ENCODE data around the gene MTA1. TPM values are rescaled to one million over a fixed set of nuclear protein-coding genes. Genes with fewer than 3 reads are reported as not detected.

MTA1 gene
- total RNA-seq, 1 experiment from 2014 or later: 47.9 TPM

DNA sequence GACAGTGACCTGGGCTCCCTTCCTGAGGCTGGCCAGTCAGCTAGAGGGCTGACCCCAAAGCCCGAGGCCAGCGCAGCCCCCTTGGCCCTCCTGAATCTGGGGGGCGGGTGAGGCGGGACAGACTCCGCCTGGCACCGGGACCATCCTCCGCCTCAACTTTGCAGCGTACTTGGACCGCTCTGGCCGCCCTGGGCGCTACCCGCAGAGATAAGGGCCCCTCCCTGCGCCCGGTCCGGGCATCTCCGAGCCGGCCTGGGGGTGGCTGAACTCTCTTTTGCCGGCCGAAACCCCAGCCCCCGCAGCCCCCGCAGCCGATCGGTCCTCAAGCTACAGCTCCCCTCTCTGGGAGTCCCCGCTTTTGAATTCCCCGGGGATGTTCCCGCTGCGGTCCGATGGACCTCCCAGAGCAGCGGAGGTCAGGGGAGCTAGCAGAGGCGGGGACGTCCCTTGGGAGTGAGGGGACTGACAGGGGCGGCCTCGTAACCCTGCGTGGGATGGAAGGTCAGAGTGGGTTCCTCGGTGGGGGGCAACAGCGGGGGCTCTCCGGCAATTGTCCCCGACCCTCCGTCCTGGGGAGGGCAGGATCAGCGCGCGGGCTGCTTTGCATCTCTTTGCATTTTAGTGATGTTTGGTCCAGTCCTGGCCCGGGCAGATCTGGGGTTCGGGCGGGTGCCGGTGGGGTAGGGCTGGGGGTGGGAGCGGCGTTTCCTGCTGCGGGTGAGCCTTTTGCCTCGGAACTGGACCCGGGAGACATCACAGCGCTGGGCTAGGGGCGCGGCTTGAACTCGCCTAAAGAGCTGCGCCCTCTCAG, 66.7 kb downstream of the MTA1 start, which contains the start of gene CRIP1:
TSS of gene CRIP1 (plus strand) at position 724 of the 811 bp plus-strand sequence. CDS start 374 bp downstream, outside the sequence.
- DNase-seq (ENCODE audit: low read depth): no peak

DNA sequence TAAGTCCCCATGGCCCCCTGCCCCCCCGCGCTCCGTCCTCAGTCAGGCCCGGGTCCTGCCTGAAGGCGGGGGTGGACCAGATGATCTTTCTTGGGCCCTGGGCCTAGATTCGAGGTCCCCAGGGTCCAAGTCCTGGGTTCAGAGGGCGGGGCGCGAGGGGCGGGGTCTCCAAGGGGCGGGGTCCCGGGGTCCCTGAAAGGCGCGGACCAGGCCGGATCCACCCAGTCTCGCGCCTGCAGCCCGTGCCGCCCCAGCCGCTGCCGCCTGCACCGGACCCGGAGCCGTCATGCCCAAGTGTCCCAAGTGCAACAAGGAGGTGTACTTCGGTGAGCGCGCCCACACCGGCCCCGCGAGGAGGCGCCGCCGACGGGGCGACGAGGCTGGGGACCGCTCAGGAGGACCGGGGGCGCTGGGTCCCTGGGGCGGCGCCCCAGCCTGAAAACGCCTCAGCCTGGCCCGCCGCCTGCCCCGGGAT, 67.4 kb downstream of the MTA1 start:
- no peak for DNase-seq (ENCODE audit: low read depth)

DNA sequence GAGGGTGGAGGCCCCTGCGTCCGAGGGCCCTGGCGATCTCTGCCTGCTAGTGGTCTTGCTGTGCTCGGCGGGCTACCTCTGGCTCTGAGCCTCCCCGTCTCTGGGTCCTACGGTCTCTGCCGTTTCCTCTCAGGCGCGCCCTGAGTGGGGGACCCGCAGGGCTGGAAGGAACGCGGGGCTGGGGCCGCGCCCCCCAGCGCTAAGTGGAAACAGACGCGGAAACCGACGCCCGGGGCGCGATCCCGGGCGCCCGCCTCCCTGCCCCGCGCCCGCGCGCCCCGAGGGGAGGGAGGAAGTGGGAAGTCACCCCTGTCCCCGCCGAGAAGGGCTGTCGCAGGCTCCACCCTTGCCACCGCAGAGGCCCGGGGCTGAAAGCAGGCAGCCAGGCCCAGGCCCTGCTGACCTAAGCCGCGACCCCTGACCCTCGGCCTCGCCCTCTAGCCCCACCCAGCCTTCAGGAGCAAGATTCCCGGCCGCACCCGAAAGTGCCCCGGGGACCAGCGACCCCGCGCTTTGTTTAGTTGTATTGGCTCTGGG, 67.9 kb downstream of the MTA1 start:
- DNase-seq (ENCODE audit: low read depth): no peak

DNA sequence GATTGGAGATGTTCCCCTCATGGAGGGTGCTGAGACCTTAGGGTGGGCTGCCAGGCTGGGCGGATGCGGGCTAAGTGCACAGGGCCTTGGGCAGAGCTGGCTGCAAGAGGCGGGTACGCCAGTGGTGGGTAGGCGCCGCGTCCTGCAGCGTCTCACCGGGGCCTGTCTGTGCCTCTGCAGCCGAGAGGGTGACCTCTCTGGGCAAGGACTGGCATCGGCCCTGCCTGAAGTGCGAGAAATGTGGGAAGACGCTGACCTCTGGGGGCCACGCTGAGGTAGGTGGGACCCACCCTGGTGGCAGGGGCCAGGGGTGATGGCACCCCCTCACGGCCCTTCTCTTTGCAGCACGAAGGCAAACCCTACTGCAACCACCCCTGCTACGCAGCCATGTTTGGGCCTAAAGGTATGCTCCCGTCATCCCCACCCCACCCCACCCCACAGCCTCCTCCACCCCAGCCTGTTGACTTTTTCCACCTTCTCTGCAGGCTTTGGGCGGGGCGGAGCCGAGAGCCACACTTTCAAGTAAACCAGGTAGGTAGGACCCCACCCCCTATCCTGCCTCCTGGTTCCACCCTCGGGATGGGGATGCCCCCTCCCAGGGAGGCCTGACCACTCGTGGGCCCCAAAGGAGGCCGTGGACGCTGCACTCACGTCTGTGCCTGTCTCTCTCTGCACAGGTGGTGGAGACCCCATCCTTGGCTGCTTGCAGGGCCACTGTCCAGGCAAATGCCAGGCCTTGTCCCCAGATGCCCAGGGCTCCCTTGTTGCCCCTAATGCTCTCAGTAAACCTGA, 68.6 kb downstream of the MTA1 start:
- DNase-seq (ENCODE audit: low read depth): no peak

DNA sequence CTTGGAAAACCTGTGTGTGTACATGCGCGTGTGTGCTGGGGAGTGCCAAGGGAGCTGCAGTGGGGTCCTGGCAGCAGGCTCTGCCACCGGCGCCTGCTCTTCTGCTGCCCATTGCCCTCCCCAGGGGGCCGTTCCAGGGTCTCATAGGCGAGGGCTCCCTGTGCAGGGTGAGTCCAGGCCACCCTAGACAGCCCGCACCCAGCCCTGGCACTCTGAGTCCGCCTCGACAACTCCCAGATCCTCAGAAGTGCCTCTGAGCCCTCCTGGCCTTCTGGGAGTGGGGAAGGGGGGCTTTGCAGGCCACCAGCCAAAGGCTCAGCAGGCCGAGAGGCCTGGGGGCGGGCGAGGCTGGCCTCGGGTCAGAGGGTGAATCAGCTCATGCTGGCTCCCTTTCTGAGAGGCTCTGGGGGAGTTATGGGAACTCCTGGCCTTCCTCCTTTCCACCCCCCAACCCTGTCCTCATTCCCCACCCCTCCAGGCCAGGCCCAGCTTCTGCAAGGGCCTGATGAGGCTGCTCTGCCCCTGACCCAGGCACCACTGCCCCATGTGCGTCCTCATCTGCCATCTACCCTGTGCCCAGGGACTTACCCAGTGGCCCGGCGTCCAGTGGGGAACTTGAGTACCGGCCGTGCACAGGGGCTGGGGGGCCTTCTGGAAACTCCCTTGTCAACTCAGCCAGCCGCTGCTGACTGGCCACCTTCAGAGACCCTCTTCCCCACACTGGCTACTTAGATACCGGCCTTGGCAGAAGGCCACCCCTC, 69.3 kb downstream of the MTA1 start:
- DNase-seq (ENCODE audit: low read depth): no peak

DNA sequence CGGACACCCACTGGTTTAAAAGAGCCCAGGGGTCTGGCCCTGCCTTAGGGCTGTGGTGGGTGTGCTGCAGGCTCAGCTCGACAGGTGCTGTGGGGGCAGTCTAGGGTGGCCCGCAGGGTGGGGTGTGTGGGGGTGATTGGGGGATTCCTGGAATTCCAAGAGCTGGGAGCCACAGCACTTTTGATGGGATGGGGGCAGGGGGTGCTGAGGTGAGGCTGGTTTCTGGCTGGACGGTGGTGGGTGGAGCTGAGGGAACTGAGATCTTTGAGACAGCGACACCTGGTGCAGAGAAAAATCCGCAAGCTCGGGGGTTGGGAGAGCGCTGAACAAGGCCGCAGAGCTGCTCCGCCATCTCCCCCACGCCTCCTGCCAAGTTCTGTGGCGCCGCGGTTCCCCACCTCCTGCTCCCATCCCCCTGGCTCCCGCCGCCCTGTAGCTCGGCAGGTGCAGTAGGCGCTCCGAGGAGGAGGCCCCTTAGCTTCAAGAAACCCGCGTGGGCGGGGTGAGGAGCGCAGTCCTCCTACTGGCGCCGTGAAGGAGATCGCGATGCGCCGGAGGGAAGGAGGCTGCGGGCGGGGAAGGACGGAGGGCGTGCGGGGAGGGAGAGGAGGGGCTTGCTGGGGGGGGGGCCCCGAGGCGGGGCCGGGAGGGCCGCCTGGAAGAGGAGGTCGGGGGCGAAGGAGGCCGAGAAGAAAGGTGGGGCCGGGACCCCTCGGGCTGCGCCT, 70.1 kb downstream of the MTA1 start:
- peak; percentile 73 for DNase-seq (ENCODE audit: low read depth)

DNA sequence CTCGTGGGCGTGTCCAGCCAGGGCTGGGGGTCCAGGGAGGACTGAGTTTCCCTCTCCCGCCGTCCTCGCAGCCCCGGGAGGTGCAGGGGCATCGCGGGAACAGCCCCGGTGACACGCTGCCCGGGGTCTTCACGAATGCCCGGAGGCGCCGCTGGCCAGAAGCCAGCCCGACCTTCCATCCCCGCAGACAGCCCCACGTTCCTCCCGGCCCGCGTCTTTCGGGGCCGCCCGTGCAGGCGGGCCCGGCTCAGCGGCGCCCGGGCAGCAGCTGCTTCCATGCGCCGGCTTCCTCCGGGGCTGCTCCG, 70.6 kb downstream of the MTA1 start:
- DNase-seq (ENCODE audit: low read depth): no peak

DNA sequence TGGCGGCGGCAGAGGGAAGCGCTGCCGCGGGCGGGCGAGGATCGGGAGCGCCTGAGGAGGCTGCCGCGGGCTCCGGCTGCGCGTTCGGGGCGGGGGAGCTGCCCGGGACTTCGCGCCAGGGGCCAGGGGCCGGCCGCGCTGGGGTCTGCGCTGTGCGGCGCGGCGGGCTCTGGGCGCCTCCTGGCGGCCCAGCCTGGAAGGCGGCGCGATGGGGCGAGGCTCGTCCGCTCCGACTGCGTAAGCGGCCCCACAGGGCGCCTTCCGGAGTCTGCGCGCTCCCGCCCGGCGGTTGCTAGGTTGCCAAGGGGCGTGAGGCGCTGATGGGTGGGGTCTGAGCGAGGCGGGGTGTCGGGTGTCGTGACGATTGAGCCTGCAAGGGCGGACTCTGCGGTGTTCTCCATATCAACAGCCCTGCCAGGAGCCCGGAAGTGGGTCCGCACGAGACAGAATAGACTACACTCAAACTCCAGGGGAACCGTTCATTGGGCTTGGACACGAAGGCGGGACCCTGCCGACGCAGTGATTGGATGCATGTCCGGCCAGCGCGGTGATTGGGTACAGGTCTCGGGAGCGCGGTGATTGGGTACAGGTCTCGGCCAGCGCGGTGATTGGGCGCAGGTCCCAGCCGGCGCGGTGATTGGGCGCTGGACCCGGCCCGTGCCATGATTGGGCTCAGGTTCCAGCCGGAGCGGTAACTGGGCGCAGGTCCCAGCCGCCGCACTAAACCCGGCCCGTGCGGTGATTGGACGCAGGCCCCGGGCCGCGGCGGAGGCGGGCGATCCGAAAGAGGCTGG, 71.1 kb downstream of the MTA1 start, which contains the start of gene TEDC1:
TSS of gene TEDC1 (plus strand) at position 675 of the 794 bp plus-strand sequence. CDS start 130 bp downstream, outside the sequence.
- DNase-seq (ENCODE audit: low read depth): peak; percentile 100

DNA sequence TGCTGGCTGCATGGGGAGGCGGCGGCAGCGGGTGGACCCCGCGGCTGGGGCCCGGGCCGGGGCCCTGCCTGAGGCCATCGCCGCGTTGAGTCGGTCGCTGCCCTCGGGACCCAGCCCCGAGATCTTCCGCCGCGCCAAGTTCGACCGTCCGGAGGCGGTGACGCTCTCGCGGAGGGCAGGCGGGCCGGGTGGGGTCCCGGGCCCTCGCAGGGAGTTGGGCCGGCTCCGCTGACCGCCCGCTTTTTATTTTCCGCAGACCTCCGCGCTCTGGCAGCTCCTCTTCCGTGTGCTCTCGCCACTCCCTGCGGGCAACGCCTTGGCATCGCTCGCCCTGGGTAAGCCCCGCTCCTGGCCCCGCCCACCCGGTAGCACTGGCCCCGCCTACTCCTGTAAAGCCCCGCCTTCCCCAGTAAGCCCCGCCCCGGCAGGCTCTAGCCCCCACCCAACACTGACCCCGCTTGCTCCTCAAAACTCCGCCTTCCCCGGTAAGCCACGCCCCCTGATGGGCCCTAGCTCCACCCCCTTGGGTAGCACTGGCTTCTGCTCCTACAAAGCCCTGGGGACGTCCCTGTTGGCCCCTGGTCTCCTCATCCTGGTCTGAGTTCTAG, 71.8 kb downstream of the MTA1 start:
- peak; percentile 64 for DNase-seq (ENCODE audit: low read depth)

DNA sequence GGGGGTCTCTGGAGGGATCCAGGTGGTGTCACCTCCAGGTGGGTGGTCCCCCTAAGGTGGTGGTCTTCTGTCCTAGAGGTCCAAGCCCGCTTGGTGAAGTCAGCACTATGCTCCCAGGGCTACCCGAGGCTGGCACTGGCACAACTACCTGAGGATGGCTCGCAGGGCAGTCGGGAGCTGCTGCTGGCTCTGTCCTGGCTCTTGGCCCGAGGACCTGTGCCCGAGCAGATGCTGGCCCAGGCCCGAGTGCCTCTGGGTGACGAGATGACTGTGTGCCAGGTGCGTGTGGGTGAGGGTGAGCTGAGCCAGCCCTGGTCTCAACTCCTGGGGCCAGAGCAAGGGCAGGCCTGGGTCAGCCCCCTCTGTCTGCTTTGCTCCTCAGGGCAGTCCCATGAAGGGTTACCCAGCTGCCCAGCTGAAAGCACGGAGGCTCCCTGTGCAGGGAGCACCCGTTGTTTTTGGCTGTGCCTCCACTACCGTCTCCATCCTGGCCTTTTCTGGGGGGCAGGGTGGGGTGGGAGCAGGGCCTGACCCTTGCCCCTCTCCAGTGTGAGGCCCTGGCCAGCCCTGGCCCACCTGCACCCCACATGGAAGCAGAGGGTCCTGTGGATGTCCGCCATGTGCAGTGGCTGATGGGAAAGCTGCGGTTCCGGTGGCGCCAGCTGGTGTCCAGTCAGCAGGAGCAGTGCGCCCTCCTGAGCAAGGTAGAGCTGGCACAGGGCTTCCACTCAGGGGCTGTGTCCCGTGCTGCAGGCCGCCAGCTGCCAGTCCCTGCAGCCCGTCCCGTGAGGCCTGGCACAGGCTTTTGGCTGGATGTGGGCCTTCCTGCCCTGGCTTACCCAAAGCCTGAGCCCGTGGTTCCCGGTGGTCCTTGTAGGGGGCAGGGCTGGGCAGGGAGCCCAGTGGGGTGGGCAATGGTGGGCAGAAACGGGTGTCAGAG, 72.7 kb downstream of the MTA1 start:
- DNase-seq (ENCODE audit: low read depth): no peak

DNA sequence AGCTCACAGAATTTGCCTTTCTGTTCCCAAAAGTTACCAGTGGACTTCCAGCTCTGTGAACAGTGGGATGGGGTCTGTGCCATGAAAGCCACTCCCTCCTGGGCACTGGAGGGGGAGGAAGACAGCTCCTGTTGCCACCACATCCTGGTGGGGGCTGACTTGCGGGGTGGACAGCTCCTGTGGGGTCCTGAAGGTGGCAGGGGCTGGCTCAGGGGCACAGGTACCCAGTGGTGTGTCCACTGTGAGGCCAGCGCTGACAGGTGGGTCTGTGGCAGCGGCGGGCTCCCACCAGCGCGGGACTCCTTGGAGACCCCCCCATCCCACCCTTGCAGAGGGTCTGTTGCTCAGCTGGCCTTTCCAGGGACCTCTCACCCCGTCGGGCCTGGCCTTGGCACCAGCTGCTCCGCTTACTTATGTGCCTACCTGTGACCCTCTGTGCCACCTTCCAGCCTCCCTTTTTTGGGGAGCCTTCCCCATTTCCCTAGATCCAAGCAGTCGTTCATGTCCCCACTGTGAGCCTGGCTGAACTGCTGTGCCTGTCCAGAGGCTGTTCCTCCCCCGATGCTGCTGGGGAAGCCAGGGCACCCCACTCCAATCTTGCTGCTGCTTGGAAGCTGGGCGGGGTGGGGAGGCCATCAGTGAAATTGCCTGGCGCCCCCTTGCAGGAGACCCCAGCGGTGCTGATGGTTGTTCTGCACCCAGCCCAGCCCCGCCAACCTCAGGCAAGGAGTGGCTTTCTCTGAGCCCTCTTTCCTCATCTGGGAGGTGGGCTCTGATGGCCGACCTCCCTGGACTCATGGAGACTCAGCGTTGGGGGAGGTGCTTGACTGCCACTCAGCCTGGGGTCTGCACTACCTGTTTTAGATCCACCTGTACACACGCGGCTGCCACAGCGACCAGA, 73.6 kb downstream of the MTA1 start:
- DNase-seq (ENCODE audit: low read depth): no peak

DNA sequence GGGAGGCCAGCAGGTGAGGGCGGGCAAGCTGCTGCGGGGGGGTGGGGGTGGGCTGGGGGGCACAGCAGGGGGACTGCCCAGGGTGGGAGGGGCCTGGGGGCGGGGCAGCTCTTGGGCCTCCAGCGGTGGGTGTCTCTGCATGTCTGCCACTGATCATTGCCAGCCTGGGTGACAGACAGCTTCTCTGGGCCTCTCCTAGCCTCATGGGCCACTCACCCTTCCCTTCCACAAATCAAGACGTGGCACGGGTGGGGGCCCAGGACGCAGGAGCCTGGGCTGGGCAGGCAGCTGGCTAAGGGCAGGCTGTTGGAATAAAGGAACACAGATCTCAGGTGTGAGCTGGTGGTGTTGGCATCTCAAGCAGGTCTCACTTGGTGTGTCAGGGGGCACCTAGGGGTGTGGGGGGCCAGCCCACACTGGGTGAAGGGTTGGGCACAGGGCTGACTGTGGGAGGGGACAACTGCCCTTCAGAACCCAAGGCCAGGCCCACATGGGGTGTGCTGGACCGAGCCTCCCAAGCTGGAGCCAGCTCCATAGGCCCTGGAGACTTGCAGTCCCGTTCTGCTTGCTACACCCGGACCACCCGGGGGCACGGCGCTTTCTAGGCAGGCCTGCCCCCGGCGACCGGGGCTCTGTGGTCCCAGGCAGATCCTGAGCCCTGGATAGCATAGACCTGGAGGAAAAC, 74.4 kb downstream of the MTA1 start:
- no peak for DNase-seq (ENCODE audit: low read depth)

DNA sequence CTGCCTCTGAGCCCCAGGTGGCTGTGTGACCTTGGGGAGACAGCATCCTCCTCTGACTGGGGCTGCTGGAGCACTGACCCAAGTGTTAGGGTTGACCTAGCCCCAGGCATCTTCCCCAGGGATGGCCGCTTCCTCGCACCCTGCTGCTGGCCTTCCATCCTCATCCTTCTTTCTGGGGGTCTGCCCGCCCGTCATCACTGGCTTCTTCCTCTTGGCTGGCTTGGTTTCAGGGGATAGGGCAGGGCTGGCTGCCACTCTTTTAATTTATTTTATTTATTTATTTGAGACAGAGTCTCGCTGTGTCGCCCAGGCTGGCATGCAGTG, 74.9 kb downstream of the MTA1 start:
- DNase-seq (ENCODE audit: low read depth): no peak

DNA sequence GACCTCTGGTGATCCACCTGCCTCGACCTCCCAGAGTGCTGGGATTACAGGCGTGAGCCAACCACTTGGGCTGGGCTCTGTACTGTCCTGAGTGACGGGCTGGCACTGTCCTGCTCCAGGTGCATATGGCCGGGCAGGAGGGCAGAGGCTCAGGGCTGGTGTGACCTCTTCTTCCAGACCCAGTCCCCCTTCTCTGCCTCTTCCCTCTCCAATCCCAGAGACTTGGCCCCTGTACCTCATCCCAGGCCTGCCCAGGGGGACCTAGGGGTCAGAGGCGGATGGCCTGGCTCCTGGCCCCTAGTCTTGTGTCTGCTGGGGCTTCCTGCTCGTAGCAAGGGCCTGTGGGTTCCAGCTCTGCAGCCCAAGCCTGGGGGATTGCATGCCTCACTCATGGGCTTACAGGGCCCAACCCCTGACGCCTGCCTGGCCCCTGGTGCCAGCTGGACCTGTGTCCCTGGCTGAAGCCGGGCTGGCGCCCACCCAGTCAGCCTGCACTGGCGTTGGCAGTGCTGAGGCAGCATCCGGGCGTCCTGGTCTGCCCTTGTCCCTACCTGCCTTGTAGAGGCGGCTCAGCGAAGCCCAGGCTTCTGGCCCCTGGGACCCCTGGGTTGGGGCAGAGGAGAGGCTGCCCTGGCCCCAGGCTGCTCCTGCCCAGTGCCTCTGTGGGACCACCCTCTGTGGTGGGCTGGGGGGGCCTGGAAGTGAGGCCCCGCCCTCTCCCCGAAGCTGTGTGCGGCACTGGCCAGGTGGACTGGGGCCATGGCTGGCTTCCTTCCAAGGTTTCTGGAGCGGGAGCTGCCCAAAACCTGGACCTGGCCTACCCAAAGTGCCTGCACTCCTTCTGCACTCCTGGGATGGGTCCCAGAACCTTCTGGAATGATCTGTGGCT, 75.7 kb downstream of the MTA1 start:
- no peak for DNase-seq (ENCODE audit: low read depth)

DNA sequence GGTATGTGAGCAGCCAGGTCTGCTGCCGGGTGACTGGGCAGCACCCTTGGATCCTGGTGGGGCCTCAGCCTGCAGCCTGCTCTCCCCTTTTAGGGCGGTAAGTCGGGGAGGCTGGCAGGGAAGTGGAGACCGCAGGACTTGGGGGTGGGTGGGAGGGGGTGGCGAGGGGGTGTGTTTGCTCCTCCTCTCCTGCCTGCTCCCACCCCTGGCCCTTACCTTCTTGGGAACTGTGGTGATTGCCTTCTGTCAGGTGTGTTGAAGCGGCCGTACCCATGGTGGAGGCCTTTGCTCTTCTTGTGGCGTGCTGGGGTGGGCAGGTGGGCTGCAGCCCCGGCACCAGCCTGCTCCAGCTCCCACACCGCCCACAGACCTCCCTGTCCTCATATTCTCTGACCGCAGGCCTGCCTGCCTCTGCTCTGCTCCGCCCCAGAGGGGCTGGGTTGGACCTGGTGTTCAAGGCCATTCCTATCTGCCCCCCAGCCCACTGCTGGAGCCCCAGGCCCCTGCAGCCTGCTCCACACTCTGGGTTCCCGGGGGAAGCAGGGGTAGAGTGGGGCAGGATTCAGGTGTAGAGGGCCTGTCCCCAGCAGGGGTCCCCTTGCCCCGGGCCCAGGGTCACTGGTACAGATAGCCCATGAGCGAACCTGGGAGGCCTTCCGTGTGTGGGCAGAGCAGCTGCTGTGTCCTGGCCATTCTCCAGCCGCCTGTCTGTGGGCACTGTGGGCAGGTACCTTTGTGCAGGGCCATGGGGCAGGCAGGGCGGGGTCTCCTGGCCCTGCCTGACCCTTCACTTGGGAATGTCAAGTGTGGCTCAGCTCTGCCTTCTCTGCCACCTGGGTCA, 76.6 kb downstream of the MTA1 start:
- no peak for DNase-seq (ENCODE audit: low read depth)

Measured in LHCN-M2 (cell line).